OCI-LY1 (cell line): Measurements from ENCODE around the gene GUK1.
"Not testable (repeated sequence)": the region's sequence is repeated elsewhere in the genome, so short reads cannot be mapped to it uniquely, and the experiment has no call there.

ENCODE experiments used
- H2AFZ ChIP-seq: fragments of 200-600 bp; sonication (generic), shearing (Covaris generic); 2 replicates; pipeline ENCODE4 v1.6.0; 2014; ENCODE audit warnings: antibody characterized with exemption, mild to moderate bottlenecking, low read length
- H3F3A ChIP-seq: fragments of 200-600 bp; sonication (generic), shearing (Covaris generic); 2 replicates; pipeline ENCODE4 v1.6.0; 2014; ENCODE audit warnings: mild to moderate bottlenecking, antibody characterized with exemption, low read length, moderate library complexity; ENCODE audit not compliant: insufficient read depth
- H3K27ac ChIP-seq: fragments of 200-600 bp; sonication (generic); 2 replicates; pipeline ENCODE4 v1.5.1; 2014; ENCODE audit warnings: low read length, mixed run types, mild to moderate bottlenecking, low read depth; ENCODE audit not compliant: poor library complexity, severe bottlenecking
- H3K27me3 ChIP-seq: fragments of 200-600 bp; sonication (generic); 2 replicates; pipeline ENCODE4 v1.6.0; 2014; ENCODE audit warnings: antibody characterized with exemption, mild to moderate bottlenecking, low read length, moderate library complexity; ENCODE audit not compliant: insufficient read depth
- H3K36me3 ChIP-seq: fragments of 200-600 bp; sonication (generic); 2 replicates; pipeline ENCODE4 v1.6.1; 2014; ENCODE audit warnings: mild to moderate bottlenecking, antibody characterized with exemption, low read length, moderate library complexity, mixed read lengths; ENCODE audit not compliant: insufficient read depth
- H3K4me1 ChIP-seq: fragments of 200-600 bp; sonication (generic); 2 replicates; pipeline ENCODE4 v1.5.1; 2014; ENCODE audit warnings: mild to moderate bottlenecking, low read length, moderate library complexity; ENCODE audit not compliant: insufficient read depth, severe bottlenecking
- H3K4me2 ChIP-seq: fragments of 200-600 bp; sonication (generic), shearing (Covaris generic); 2 replicates; pipeline ENCODE4 v1.6.1; 2014; ENCODE audit warnings: low read length
- H3K4me3 ChIP-seq: fragments of 200-600 bp; sonication (generic); 2 replicates; pipeline ENCODE4 v1.5.1; 2014; ENCODE audit warnings: low read length, low read depth, mild to moderate bottlenecking, mixed read lengths; ENCODE audit not compliant: poor library complexity, severe bottlenecking
- H3K79me2 ChIP-seq: fragments of 200-600 bp; shearing (Covaris generic); 2 replicates; pipeline ENCODE4 v1.6.1; 2016; ENCODE audit warnings: mixed run types, low read length, mixed read lengths; ENCODE audit not compliant: insufficient read depth
- H3K9ac ChIP-seq: fragments of 200-600 bp; sonication (generic), shearing (Covaris generic); 2 replicates; pipeline ENCODE4 v1.6.1; 2014; ENCODE audit warnings: mild to moderate bottlenecking, low read length, mixed read lengths
- H3K9me2 ChIP-seq: fragments of 200-600 bp; sonication (generic), shearing (Covaris generic); 2 replicates; pipeline ENCODE4 v1.6.1; 2014; ENCODE audit warnings: low read depth, mild to moderate bottlenecking, low read length, mixed read lengths
- H3K9me3 ChIP-seq: fragments of 200-600 bp; shearing (Covaris generic); 2 replicates; pipeline ENCODE4 v1.6.1; 2014; ENCODE audit warnings: low read length, mixed read lengths
- H4K20me1 ChIP-seq: fragments of 200-600 bp; sonication (generic), shearing (Covaris generic); 2 replicates; pipeline ENCODE4 v1.6.0; 2016; ENCODE audit warnings: mild to moderate bottlenecking, low read length; ENCODE audit not compliant: insufficient read depth
- EZH2 ChIP-seq: fragments of 200-600 bp; sonication (generic), shearing (Covaris generic); IDR thresholded peaks from 2 replicates; pipeline ENCODE4 v1.8.0; 2017; ENCODE audit warnings: borderline replicate concordance, mixed run types, mild to moderate bottlenecking, antibody characterized with exemption, low read length, moderate library complexity, mixed read lengths
- TF ChIP-seq, protein P1 (sequence below): fragments of 200-600 bp; sonication (generic), shearing (Covaris generic); IDR thresholded peaks from 2 replicates; pipeline ENCODE4 v1.5.1; 2017; ENCODE audit warnings: mild to moderate bottlenecking, antibody characterized with exemption, low read length, moderate library complexity, mixed read lengths

The GUK1 gene

DNA sequence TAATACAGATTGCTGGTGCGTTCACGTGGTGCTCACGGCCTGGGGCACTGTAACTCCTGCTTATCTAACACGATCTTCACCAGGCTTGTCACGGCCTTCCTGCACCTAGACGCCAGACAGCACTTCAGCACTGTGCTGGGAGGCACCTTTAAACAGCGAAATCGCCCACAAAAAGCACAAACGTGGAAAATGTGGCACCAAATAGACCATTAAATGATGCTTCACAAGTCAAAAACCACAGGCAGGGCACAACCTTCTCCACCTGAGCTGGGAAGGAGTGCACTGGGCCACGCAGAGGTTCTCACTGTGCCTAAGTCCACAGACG is 45.5 kb downstream of the GUK1 start:
- H3K9me3 ChIP-seq = no peaks in the 10 kb centered on the region
- H3K27me3 ChIP-seq = no peaks in the 10 kb centered on the region
- no peaks in the 10 kb centered on the region for H3K9me2 ChIP-seq
- no peaks in the 10 kb centered on the region for H4K20me1 ChIP-seq
- H3K9ac ChIP-seq = no peak overlapping the region
- H3K4me1 ChIP-seq = no peaks in the 10 kb centered on the region
- TF ChIP-seq, protein P1, sequence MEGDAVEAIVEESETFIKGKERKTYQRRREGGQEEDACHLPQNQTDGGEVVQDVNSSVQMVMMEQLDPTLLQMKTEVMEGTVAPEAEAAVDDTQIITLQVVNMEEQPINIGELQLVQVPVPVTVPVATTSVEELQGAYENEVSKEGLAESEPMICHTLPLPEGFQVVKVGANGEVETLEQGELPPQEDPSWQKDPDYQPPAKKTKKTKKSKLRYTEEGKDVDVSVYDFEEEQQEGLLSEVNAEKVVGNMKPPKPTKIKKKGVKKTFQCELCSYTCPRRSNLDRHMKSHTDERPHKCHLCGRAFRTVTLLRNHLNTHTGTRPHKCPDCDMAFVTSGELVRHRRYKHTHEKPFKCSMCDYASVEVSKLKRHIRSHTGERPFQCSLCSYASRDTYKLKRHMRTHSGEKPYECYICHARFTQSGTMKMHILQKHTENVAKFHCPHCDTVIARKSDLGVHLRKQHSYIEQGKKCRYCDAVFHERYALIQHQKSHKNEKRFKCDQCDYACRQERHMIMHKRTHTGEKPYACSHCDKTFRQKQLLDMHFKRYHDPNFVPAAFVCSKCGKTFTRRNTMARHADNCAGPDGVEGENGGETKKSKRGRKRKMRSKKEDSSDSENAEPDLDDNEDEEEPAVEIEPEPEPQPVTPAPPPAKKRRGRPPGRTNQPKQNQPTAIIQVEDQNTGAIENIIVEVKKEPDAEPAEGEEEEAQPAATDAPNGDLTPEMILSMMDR = no peak
- no peak for TF ChIP-seq EZH2
- no peaks in the 10 kb centered on the region for H3K36me3 ChIP-seq
- no peaks in the 10 kb centered on the region for H3F3A ChIP-seq
- H3K4me2 ChIP-seq = no peak overlapping the region
- no peak overlapping the region for H2AFZ ChIP-seq
- no peak overlapping the region for H3K27ac ChIP-seq
- H3K4me3 ChIP-seq = no peak overlapping the region
- H3K79me2 ChIP-seq = no peaks in the 10 kb centered on the region

DNA sequence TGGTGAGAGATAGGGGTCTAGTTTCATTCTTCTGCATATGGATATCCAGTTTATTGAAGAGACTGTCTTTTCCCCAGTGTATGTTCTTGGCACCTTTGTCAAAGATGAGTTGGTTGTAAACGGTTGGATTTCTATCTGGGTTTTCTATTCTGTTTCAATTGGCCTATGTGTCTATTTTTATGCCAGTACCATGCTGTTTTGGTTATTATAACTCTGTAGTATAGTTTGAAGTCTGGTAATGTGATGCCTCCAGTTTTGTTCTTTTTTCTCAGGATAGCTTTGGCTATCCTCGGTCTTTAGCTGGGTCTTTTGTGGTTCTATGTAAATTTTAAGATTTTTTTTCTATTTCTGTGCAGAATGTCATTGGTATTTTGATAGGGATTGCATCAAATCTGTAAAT is 48.2 kb downstream of the GUK1 start:
- H3K9ac ChIP-seq, H3K4me3 ChIP-seq, H3K9me2 ChIP-seq, H3K4me1 ChIP-seq, H3F3A ChIP-seq, H3K27ac ChIP-seq, H3K9me3 ChIP-seq, H3K27me3 ChIP-seq, H3K36me3 ChIP-seq, H3K79me2 ChIP-seq, H4K20me1 ChIP-seq, H3K4me2 ChIP-seq, H2AFZ ChIP-seq: not testable (repeated sequence)

DNA sequence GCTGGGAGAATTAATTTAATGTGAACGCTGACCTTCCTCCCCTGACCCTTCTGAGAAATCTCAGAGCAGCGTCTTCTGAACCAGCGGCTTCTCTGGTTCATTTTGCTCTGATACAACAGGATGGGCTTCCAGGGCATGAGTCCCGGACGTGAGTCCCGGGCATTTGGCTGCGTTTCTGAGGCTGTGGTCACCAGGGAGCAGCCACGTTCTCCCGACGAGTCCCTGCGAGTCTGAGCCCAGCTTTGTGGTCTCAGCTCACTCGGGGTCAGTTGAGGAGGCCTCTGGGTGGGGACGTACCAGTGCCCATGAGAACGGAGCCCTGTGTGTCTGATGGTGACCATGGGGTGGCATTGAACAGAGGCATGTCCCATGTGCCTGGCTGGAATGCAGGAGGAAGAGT is 50.1 kb downstream of the GUK1 start:
- no peak for TF ChIP-seq EZH2
- TF ChIP-seq, protein P1 = no peak

DNA sequence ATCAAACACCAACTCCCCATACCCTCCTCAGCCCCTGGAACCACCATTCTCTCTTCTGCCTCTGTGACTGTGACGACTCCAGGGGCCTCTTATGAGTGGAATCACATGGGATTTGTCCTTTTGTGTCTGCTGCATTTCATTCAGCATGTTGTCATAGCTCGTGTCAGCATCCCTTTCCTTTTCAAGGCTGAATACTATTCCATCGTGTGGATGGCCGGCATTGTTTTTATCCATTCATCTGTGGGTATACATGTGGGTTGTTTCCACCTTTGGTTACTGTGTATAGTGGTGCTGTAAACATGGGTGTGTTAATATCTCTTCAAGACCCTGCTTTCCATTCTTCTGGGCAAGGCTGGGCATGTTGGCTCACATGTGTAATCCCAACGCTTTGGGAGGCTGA is 50.7 kb downstream of the GUK1 start:
- H3F3A ChIP-seq = no peaks in the 10 kb centered on the region
- no peaks in the 10 kb centered on the region for H4K20me1 ChIP-seq
- H3K27ac ChIP-seq = no peak overlapping the region
- H3K79me2 ChIP-seq = no peaks in the 10 kb centered on the region
- TF ChIP-seq, protein P1 = no peak
- TF ChIP-seq EZH2 = no peak
- no peaks in the 10 kb centered on the region for H3K9me3 ChIP-seq
- no peak overlapping the region for H3K4me2 ChIP-seq
- H2AFZ ChIP-seq = no peak overlapping the region
- no peak overlapping the region for H3K4me3 ChIP-seq
- no peaks in the 10 kb centered on the region for H3K9me2 ChIP-seq
- H3K27me3 ChIP-seq = no peaks in the 10 kb centered on the region
- no peak overlapping the region for H3K9ac ChIP-seq
- no peaks in the 10 kb centered on the region for H3K4me1 ChIP-seq
- no peaks in the 10 kb centered on the region for H3K36me3 ChIP-seq

More for the DNA sequence above, 50.1 kb downstream of the GUK1 start:
- Histone ChIP-seq H3K36me3 (no peaks in the 10 kb centered on the region), H3K9ac (no peak overlapping the region), H3K4me2 (no peak overlapping the region), H3K4me3 (no peak overlapping the region), H3K79me2 (no peaks in the 10 kb centered on the region), H4K20me1 (no peaks in the 10 kb centered on the region), H3K4me1 (no peaks in the 10 kb centered on the region), H3F3A (no peaks in the 10 kb centered on the region), H3K9me2 (no peaks in the 10 kb centered on the region), H3K27ac (no peak overlapping the region), H3K27me3 (no peaks in the 10 kb centered on the region), H2AFZ (no peak overlapping the region), H3K9me3 (no peaks in the 10 kb centered on the region)
